Prostate gland (tissue), 2 donors: ENCODE measurements around the gene TCTA.

Source experiments
- POLR2A ChIP-seq: fragments of 450-650 bp; IDR thresholded peaks from one replicate; pipeline ENCODE4 v1.6.1; 2016; ENCODE audit warnings: antibody characterized with exemption, mild to moderate bottlenecking
- TF ChIP-seq, protein P1 (sequence below), 4 experiments: fragments of 200-600 bp in 2 of 4; fragments of 450-650 bp in 2 of 4; sonication (generic) in 2 of 4; IDR thresholded peaks; 1 replicate in 3 of 4; 2 replicates in 1 of 4; pipeline ENCODE4 v1.5.1; 2016 to 2019; ENCODE audit warnings: antibody characterized with exemption in 4 of 4, mild to moderate bottlenecking in 2 of 4, moderate library complexity in 2 of 4

DNA sequence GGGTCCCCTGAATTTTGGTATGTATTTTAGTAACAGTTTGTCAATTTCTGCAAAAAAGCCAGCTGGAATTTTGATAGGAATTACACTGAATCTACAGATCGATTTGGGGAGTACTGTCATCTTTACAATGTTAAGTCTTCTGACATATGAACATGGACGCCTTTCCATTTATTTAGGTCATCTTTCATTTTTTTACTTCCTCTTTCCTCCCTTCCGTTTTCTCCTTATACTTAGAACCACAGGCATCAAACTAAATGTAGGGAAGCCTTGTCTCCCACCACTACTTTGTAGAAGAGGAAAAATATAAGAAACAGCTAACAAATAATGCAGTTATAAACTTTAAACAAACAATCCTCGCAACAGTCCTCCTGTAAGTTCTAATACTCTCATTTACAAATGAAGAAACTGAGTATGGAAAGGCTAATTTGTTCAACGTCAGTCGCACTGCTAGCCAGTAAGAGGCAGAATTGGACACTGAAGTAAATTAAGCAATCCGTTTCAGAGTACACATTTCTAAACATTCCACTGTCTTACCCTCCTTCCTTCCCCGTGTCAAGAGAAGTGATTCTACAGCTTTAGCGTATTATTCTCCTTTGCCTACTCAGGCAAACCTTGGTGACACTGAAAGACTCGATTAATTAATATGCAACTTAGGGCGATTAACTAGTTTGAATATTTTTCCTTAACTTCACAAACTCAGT, 26.0 kb upstream of the TCTA start:
- TF ChIP-seq, protein P1, sequence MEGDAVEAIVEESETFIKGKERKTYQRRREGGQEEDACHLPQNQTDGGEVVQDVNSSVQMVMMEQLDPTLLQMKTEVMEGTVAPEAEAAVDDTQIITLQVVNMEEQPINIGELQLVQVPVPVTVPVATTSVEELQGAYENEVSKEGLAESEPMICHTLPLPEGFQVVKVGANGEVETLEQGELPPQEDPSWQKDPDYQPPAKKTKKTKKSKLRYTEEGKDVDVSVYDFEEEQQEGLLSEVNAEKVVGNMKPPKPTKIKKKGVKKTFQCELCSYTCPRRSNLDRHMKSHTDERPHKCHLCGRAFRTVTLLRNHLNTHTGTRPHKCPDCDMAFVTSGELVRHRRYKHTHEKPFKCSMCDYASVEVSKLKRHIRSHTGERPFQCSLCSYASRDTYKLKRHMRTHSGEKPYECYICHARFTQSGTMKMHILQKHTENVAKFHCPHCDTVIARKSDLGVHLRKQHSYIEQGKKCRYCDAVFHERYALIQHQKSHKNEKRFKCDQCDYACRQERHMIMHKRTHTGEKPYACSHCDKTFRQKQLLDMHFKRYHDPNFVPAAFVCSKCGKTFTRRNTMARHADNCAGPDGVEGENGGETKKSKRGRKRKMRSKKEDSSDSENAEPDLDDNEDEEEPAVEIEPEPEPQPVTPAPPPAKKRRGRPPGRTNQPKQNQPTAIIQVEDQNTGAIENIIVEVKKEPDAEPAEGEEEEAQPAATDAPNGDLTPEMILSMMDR (IDR thresholded peaks at IDR 0.05): no peak
- TF ChIP-seq POLR2A: no peak
